Neuronal stem cell (in vitro differentiated cells): ENCODE results near the gene EPB41L2.

ENCODE experiments used
- DNase-seq: peaks from one replicate; pipeline ENCODE4 v3.0.0-alpha.2; 2013; ENCODE audit warnings: low spot score
- H2AFZ ChIP-seq: one replicate; pipeline ENCODE4 v1.6.1; 2013; ENCODE audit warnings: mild to moderate bottlenecking, low read length, inconsistent platforms
- H2AK5ac ChIP-seq: 2 replicates; pipeline ENCODE4 v1.6.1; 2013; ENCODE audit warnings: low read depth, mild to moderate bottlenecking, inconsistent platforms, low read length, moderate library complexity, mixed read lengths
- H2BK120ac ChIP-seq: 2 replicates; pipeline ENCODE4 v1.6.1; 2013; ENCODE audit warnings: low read depth, mild to moderate bottlenecking, inconsistent platforms, low read length, moderate library complexity, mixed read lengths
- H2BK12ac ChIP-seq: one replicate; pipeline ENCODE4 v1.6.1; 2013; ENCODE audit warnings: low read length, inconsistent platforms
- H2BK15ac ChIP-seq: 2 replicates; pipeline ENCODE4 v1.6.1; 2013; ENCODE audit warnings: mild to moderate bottlenecking, low read length, inconsistent platforms, mixed read lengths
- H2BK5ac ChIP-seq: one replicate; pipeline ENCODE4 v1.6.1; 2013; ENCODE audit warnings: inconsistent platforms, mild to moderate bottlenecking, low read length, moderate library complexity
- H3K14ac ChIP-seq: one replicate; pipeline ENCODE4 v1.6.1; 2013; ENCODE audit warnings: low read length, inconsistent platforms
- H3K18ac ChIP-seq: 2 replicates; pipeline ENCODE4 v1.6.1; 2013; ENCODE audit warnings: low read length, inconsistent platforms
- H3K23ac ChIP-seq: 2 replicates; pipeline ENCODE4 v1.6.1; 2013; ENCODE audit warnings: low read depth, mild to moderate bottlenecking, mixed read lengths, low read length, inconsistent platforms; ENCODE audit not compliant: poor library complexity
- H3K27ac ChIP-seq: replicated peaks from 3 replicates; pipeline ENCODE4 v1.5.1; 2013; ENCODE audit warnings: low read length, inconsistent platforms
- H3K27me3 ChIP-seq, 3 experiments: 2 replicates each; pipeline ENCODE4 v1.6.1; 2013; ENCODE audit warnings: low read length in 3 of 3, mild to moderate bottlenecking in 2 of 3, inconsistent platforms in 1 of 3, low read depth in 1 of 3, mixed read lengths in 1 of 3, moderate library complexity in 1 of 3; ENCODE audit not compliant: control insufficient read depth in 3 of 3, insufficient read depth in 3 of 3
- H3K36me3 ChIP-seq, 2 donors: replicated peaks in 1 of 2; 2 replicates each; pipeline ENCODE4 v1.6.1; 2013; ENCODE audit warnings: low read length in 2 of 2; ENCODE audit not compliant: control insufficient read depth in 2 of 2, insufficient read depth in 2 of 2
- H3K4ac ChIP-seq: 2 replicates; pipeline ENCODE4 v1.6.1; 2013; ENCODE audit warnings: inconsistent platforms, mild to moderate bottlenecking, low read length, moderate library complexity
- H3K4me1 ChIP-seq, 2 donors: 1 replicate in 1 of 2; 2 replicates in 1 of 2; pipeline ENCODE4 v1.6.1; 2013; ENCODE audit warnings: low read length in 2 of 2, low read depth in 1 of 2; ENCODE audit not compliant: control insufficient read depth in 2 of 2, insufficient read depth in 1 of 2
- H3K4me2 ChIP-seq: one replicate; pipeline ENCODE4 v1.6.1; 2013; ENCODE audit warnings: mild to moderate bottlenecking, low read length, inconsistent platforms; ENCODE audit not compliant: insufficient read depth, poor library complexity, severe bottlenecking
- H3K4me3 ChIP-seq, 2 donors: 2 replicates each; pipeline ENCODE4 v1.5.1; 2013; ENCODE audit warnings: low read length in 2 of 2, mild to moderate bottlenecking in 2 of 2, inconsistent platforms in 1 of 2, moderate library complexity in 1 of 2
- H3K79me1 ChIP-seq: one replicate; pipeline ENCODE4 v1.6.1; 2013; ENCODE audit warnings: low read depth, mild to moderate bottlenecking, inconsistent platforms, low read length, moderate library complexity
- H3K9ac ChIP-seq: one replicate; pipeline ENCODE4 v1.6.1; 2013; ENCODE audit warnings: mild to moderate bottlenecking, low read depth, low read length, inconsistent platforms; ENCODE audit not compliant: poor library complexity
- H3K9me3 ChIP-seq, 2 donors: replicated peaks in 1 of 2; 2 replicates each; pipeline versions ENCODE3 to v1.6.1; 2013; ENCODE audit warnings: low read length in 2 of 2, mild to moderate bottlenecking in 2 of 2, inconsistent platforms in 1 of 2, low read depth in 1 of 2, mixed read lengths in 1 of 2, moderate library complexity in 1 of 2; ENCODE audit not compliant: control insufficient read depth in 2 of 2, insufficient read depth in 1 of 2
- H4K8ac ChIP-seq: one replicate; pipeline ENCODE4 v1.6.1; 2013; ENCODE audit warnings: low read depth, mild to moderate bottlenecking, inconsistent platforms, low read length, moderate library complexity
- H4K91ac ChIP-seq: one replicate; pipeline ENCODE4 v1.6.1; 2013; ENCODE audit warnings: low read length, low read depth, mild to moderate bottlenecking, inconsistent platforms; ENCODE audit not compliant: poor library complexity
- WGBS, 2 donors: extraction: QIAGEN DNeasy Blood & Tissue Kit; methylation state at CpG; one replicate each; pipeline ENCODE4 v1.1.7; 2013; ENCODE audit warnings: missing lambda C conversion rate in 2 of 2, mixed read lengths in 1 of 2; ENCODE audit not compliant: insufficient read length in 2 of 2, insufficient replicate concordance in 1 of 2; ENCODE audit errors: extremely low coverage in 2 of 2; 5-methylcytosine and 5-hydroxymethylcytosine counted together

EPB41L2 gene

DNA sequence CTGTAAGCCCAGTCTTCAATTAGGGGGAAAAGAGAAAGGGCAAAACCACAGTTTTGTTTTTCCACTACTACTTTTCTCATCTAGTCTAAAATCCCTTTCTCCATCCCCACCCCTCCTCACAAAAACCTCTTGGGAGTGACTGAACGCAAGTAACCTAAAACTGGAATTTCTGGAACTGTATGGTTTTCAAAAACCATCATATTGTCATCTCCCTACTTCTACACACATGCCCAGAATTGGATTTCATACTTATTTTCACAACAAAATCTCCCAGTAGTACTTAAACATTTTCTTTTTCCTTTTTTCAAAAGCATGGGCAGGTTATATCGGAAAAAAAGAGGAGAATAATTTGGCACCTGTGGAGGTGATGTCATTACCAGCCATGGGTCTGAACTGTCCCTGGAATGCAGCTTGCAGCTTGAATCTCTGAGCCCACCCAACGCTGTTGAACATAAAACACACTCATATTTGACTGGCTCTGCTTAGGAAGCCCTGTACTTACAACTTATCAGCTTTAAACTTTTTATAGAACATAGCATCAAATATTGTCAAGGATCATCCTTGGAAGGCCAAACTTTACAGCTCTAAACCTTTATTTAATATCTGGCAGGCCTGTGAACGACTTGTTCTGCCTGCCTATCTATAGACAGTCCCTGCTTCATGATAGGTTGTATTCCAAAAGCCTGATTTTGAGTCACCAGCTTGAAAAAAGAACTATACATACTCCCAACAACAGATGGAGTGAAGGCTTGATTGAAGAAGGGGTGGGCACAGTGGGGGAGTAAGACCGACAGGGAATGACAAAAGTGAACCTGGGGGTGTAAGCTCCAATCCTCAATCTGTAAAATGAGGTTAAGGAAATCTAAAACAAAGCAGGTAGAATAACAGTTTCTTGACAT is 59.3 kb downstream of the EPB41L2 start:
- DNase-seq = no peak
- Histone ChIP-seq H3K23ac (no peak overlapping the region), H2BK15ac (no peak overlapping the region), H3K9me3 (peaks cover 10 to 22% of the 10 kb centered on the region in 2 donors), H3K4me2 (no peak overlapping the region), H2BK5ac (no peak overlapping the region), H2BK120ac (no peak overlapping the region), H3K4me3 (no peak overlapping the region), H4K91ac (no peak overlapping the region), H3K27me3 (no peaks in the 10 kb centered on the region), H4K8ac (no peak overlapping the region), H3K27ac (no peak overlapping the region), H2AFZ (no peak overlapping the region), H3K4me1 (peaks cover 4 to 16% of the 10 kb centered on the region in 2 donors), H3K14ac (no peak overlapping the region), H3K9ac (no peak overlapping the region), H2AK5ac (no peak overlapping the region), H3K79me1 (no peaks in the 10 kb centered on the region), H3K4ac (no peak overlapping the region), H3K36me3 (no peaks in the 10 kb centered on the region), H3K18ac (no peak overlapping the region), H2BK12ac (no peak overlapping the region)
- WGBS, 2 donors = no CpG with 5 or more reads among the region's 5 CpGs

GRCh38 chr6:131002661-131002980 is 60.4 kb downstream of the EPB41L2 start:
- Histone ChIP-seq H2BK120ac (no peak overlapping the region), H3K9me3 (peaks cover 3 to 11% of the 10 kb centered on the region in 2 donors), H3K4ac (no peak overlapping the region), H3K9ac (no peak overlapping the region), H3K4me1 (peaks cover 7 to 16% of the 10 kb centered on the region in 2 donors), H2AFZ (no peak overlapping the region), H3K36me3 (no peaks in the 10 kb centered on the region), H3K23ac (no peak overlapping the region), H4K8ac (no peak overlapping the region), H3K14ac (no peak overlapping the region), H2BK5ac (no peak overlapping the region), H3K79me1 (no peaks in the 10 kb centered on the region), H3K27ac (no peak overlapping the region), H2AK5ac (no peak overlapping the region), H2BK12ac (no peak overlapping the region), H3K18ac (no peak overlapping the region), H2BK15ac (no peak overlapping the region), H4K91ac (no peak overlapping the region), H3K4me2 (no peak overlapping the region), H3K4me3 (no peak overlapping the region), H3K27me3 (no peaks in the 10 kb centered on the region)
- no CpG with 5 or more reads among the region's 3 CpGs for WGBS, 2 donors
- no peak for DNase-seq

DNA sequence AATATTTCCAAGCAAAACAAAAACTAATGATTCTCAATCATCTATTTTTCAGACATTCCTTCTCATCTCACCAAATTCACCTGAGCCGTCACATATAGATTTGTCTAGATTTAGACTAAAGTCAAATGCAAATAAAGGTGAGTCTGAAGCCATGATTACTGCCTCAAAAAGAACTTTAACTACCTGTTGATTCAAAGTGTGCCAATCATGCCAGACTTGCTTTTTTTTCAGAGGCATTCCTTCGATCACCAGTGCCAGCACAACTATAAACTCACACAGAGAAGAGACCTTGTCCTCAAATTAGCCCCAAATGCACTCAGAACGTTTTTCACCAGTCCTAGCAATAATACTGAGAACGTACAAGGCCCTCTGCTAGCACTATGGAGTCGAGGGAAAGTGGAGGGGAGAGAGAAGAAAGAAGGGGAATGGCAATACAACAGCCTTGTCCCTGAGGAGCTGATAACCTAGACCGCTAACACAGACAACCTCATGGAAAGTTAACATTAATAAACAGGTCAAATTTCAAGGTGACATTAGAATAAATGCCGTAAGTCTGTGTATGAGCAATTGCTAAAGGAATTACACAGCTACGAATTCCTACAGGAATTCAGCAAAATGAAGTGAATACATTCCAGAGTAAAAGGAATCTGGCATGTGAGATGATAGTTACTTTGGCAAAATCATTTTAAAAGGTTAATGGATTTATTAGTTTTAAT is 60.9 kb downstream of the EPB41L2 start:
- Histone ChIP-seq H3K27me3 (no peaks in the 10 kb centered on the region), H2AFZ (no peak overlapping the region), H4K8ac (no peak overlapping the region), H3K4ac (no peak overlapping the region), H2BK12ac (no peak overlapping the region), H3K9me3 (peaks cover 3 to 6% of the 10 kb centered on the region in 2 donors), H3K36me3 (no peaks in the 10 kb centered on the region), H3K9ac (no peak overlapping the region), H2AK5ac (no peak overlapping the region), H3K18ac (no peak overlapping the region), H3K27ac (no peak overlapping the region), H3K23ac (no peak overlapping the region), H3K14ac (no peak overlapping the region), H3K4me1 (peaks cover 11 to 21% of the 10 kb centered on the region in 2 donors), H3K79me1 (no peaks in the 10 kb centered on the region), H2BK15ac (no peak overlapping the region), H3K4me3 (no peak overlapping the region), H2BK5ac (no peak overlapping the region), H2BK120ac (no peak overlapping the region), H4K91ac (no peak overlapping the region), H3K4me2 (no peak overlapping the region)
- no CpG with 5 or more reads among the region's 8 CpGs for WGBS, 2 donors
- DNase-seq = no peak

- no peak overlapping the region for H3K4ac ChIP-seq
- H3K27me3 ChIP-seq = no peaks in the 10 kb centered on the region
- no peaks in the 10 kb centered on the region for H3K9me3 ChIP-seq
- no peak overlapping the region for H2BK5ac ChIP-seq
- H3K23ac ChIP-seq = no peak overlapping the region
- no peak overlapping the region for H3K4me3 ChIP-seq
- peak overlapping the region; percentile 39 for H3K27ac ChIP-seq
- no peak overlapping the region for H2AFZ ChIP-seq
- no peaks in the 10 kb centered on the region for H3K36me3 ChIP-seq
- H4K8ac ChIP-seq = no peak overlapping the region
- H3K79me1 ChIP-seq = no peaks in the 10 kb centered on the region
- H3K4me1 ChIP-seq = peaks cover 15 to 21% of the 10 kb centered on the region in 2 donors
- no peak overlapping the region for H2AK5ac ChIP-seq
- H2BK12ac ChIP-seq = no peak overlapping the region
- no peak overlapping the region for H3K14ac ChIP-seq
- no peak overlapping the region for H2BK15ac ChIP-seq
- H3K4me2 ChIP-seq = no peak overlapping the region
- no peak overlapping the region for H4K91ac ChIP-seq
- H3K9ac ChIP-seq = no peak overlapping the region
- WGBS, 2 donors = no CpG with 5 or more reads among the region's 12 CpGs
- no peak overlapping the region for H2BK120ac ChIP-seq
- no peak for DNase-seq
- H3K18ac ChIP-seq = no peak overlapping the region
Observed at GRCh38 chr6:131001111-131001736, 61.8 kb downstream of the EPB41L2 start.
